H9 (cell line): ENCODE results near the gene TMEM245. TPM values are rescaled to one million over a fixed set of nuclear protein-coding genes. Genes with fewer than 3 reads are reported as not detected.

Experiments used
- DNase-seq: peaks from one replicate; pipeline ENCODE4 v3.0.0-alpha.2; 2017
- H2AFZ ChIP-seq: one replicate; pipeline ENCODE4 v1.6.1; 2013; ENCODE audit warnings: mild to moderate bottlenecking, low read length, control low read depth, moderate library complexity
- H2AK5ac ChIP-seq: 2 replicates; pipeline ENCODE4 v1.6.1; 2013; ENCODE audit warnings: low read length, control low read depth, mixed read lengths; ENCODE audit not compliant: insufficient read length
- H2BK120ac ChIP-seq: one replicate; pipeline ENCODE4 v1.6.1; 2013; ENCODE audit warnings: low read depth, mild to moderate bottlenecking, low read length, control low read depth, inconsistent platforms; ENCODE audit not compliant: poor library complexity, severe bottlenecking
- H2BK12ac ChIP-seq: 2 replicates; pipeline ENCODE4 v1.6.1; 2013; ENCODE audit warnings: low read length, control low read depth, mixed read lengths, low read depth; ENCODE audit not compliant: insufficient read length
- H2BK15ac ChIP-seq: 2 replicates; pipeline ENCODE4 v1.6.1; 2013; ENCODE audit warnings: low read depth, low read length, control low read depth
- H2BK20ac ChIP-seq: one replicate; pipeline ENCODE4 v1.6.1; 2013; ENCODE audit warnings: low read depth, mild to moderate bottlenecking, low read length, control low read depth, inconsistent platforms; ENCODE audit not compliant: poor library complexity, severe bottlenecking
- H2BK5ac ChIP-seq: 2 replicates; pipeline ENCODE4 v1.6.1; 2013; ENCODE audit warnings: low read length, control low read depth, mixed read lengths; ENCODE audit not compliant: insufficient read length
- H3K14ac ChIP-seq: 2 replicates; pipeline ENCODE4 v1.6.1; 2013; ENCODE audit warnings: low read length, control low read depth; ENCODE audit not compliant: insufficient read depth
- H3K18ac ChIP-seq: 2 replicates; pipeline ENCODE4 v1.6.1; 2013; ENCODE audit warnings: low read depth, mild to moderate bottlenecking, mixed read lengths, low read length, control low read depth; ENCODE audit not compliant: insufficient read length
- H3K23ac ChIP-seq: 2 replicates; pipeline ENCODE4 v1.6.1; 2013; ENCODE audit warnings: low read length, control low read depth, mixed read lengths, low read depth; ENCODE audit not compliant: insufficient read length
- H3K23me2 ChIP-seq: 2 replicates; pipeline ENCODE4 v1.6.1; 2013; ENCODE audit warnings: low read depth, mild to moderate bottlenecking, mixed read lengths, low read length, control low read depth; ENCODE audit not compliant: insufficient read length, poor library complexity, severe bottlenecking
- H3K27ac ChIP-seq: 2 replicates; pipeline ENCODE4 v1.5.1; 2013; ENCODE audit warnings: low read length, control low read depth, mixed read lengths, low read depth; ENCODE audit not compliant: insufficient read length
- H3K27me3 ChIP-seq: 2 replicates; pipeline ENCODE4 v1.6.1; 2013; ENCODE audit warnings: low read length, control low read depth, inconsistent platforms; ENCODE audit not compliant: insufficient read depth
- H3K4ac ChIP-seq: 2 replicates; pipeline ENCODE4 v1.6.1; 2013; ENCODE audit warnings: low read depth, mild to moderate bottlenecking, control low read depth, inconsistent platforms, low read length, moderate library complexity
- H3K4me1 ChIP-seq: 2 replicates; pipeline ENCODE4 v1.6.1; 2013; ENCODE audit warnings: low read length, control low read depth, inconsistent platforms; ENCODE audit not compliant: insufficient read depth
- H3K4me2 ChIP-seq: 2 replicates; pipeline ENCODE4 v1.6.1; 2013; ENCODE audit warnings: low read length, control low read depth, mixed read lengths; ENCODE audit not compliant: insufficient read length, insufficient read depth
- H3K56ac ChIP-seq: 2 replicates; pipeline ENCODE4 v1.6.1; 2013; ENCODE audit warnings: low read depth, mild to moderate bottlenecking, mixed read lengths, low read length, control low read depth; ENCODE audit not compliant: insufficient read length
- H3K79me1 ChIP-seq: 2 replicates; pipeline ENCODE4 v1.6.1; 2013; ENCODE audit warnings: low read depth, mild to moderate bottlenecking, moderate library complexity, low read length, control low read depth, inconsistent platforms; ENCODE audit not compliant: insufficient read depth, poor library complexity, severe bottlenecking
- H3K79me2 ChIP-seq: 2 replicates; pipeline ENCODE4 v1.6.1; 2013; ENCODE audit warnings: low read length, control low read depth, inconsistent platforms; ENCODE audit not compliant: insufficient read depth
- H3K9ac ChIP-seq: 2 replicates; pipeline ENCODE4 v1.6.1; 2013; ENCODE audit warnings: low read length, control low read depth, mixed read lengths; ENCODE audit not compliant: insufficient read length; ENCODE audit errors: extremely low read depth
- H3K9me3 ChIP-seq: one replicate; pipeline ENCODE4 v1.6.1; 2013; ENCODE audit warnings: low read depth, low read length, inconsistent platforms; ENCODE audit not compliant: control insufficient read depth
- H3T11ph ChIP-seq: one replicate; pipeline ENCODE4 v1.6.1; 2013; ENCODE audit warnings: mild to moderate bottlenecking, low read length, control low read depth, inconsistent platforms
- H4K20me1 ChIP-seq: one replicate; pipeline ENCODE4 v1.6.1; 2013; ENCODE audit not compliant: control insufficient read depth, insufficient read length, insufficient read depth
- H4K5ac ChIP-seq: 2 replicates; pipeline ENCODE4 v1.6.1; 2013; ENCODE audit warnings: low read depth, mild to moderate bottlenecking, mixed read lengths, low read length, control low read depth; ENCODE audit not compliant: insufficient read length
- H4K8ac ChIP-seq: replicated peaks from 2 replicates; pipeline ENCODE4 v1.6.1; 2013; ENCODE audit warnings: low read length, control low read depth, mixed read lengths, low read depth; ENCODE audit not compliant: insufficient read length
- H4K91ac ChIP-seq: 2 replicates; pipeline ENCODE4 v1.6.1; 2013; ENCODE audit warnings: low read depth, mild to moderate bottlenecking, moderate library complexity, mixed read lengths, low read length, control low read depth; ENCODE audit not compliant: insufficient read length
- H3K27ac Mint-ChIP-seq, 3 experiments: 2 replicates in 2 of 3; 3 replicates in 1 of 3; pipeline ENCODE4 v1.8.0; 2020 to 2021; ENCODE audit warnings: mixed read lengths in 3 of 3, mild to moderate bottlenecking in 1 of 3, moderate library complexity in 1 of 3
- H3K27me3 Mint-ChIP-seq: 2 replicates; pipeline ENCODE4 v1.8.0; 2021; ENCODE audit warnings: low read depth, mild to moderate bottlenecking, moderate library complexity, mixed read lengths
- H3K36me3 Mint-ChIP-seq, 3 experiments: 2 replicates in 2 of 3; 3 replicates in 1 of 3; pipeline ENCODE4 v1.8.0; 2020 to 2021; ENCODE audit warnings: low read depth in 3 of 3, mixed read lengths in 3 of 3; ENCODE audit not compliant: insufficient read depth in 1 of 3
- H3K4me1 Mint-ChIP-seq, 2 experiments: 2 replicates each; pipeline ENCODE4 v1.8.0; 2020; ENCODE audit warnings: mixed read lengths in 2 of 2
- H3K4me3 Mint-ChIP-seq, 2 experiments: 2 replicates in 1 of 2; 3 replicates in 1 of 2; pipeline ENCODE4 v1.8.0; 2020 to 2021; ENCODE audit warnings: mild to moderate bottlenecking in 2 of 2, mixed read lengths in 2 of 2, moderate library complexity in 1 of 2
- H3K9me3 Mint-ChIP-seq, 2 experiments: 2 replicates in 1 of 2; 3 replicates in 1 of 2; pipeline ENCODE4 v1.8.0; 2020; ENCODE audit warnings: mild to moderate bottlenecking in 2 of 2, mixed read lengths in 2 of 2, moderate library complexity in 1 of 2
- CTCF ChIP-seq: fragments of 200-600 bp; sonication (generic); conservative IDR thresholded peaks from 3 replicates; pipeline ENCODE4 v1.8.0; 2021; ENCODE audit warnings: antibody characterized with exemption, mild to moderate bottlenecking
- WGBS: extraction: QIAGEN DNeasy Blood & Tissue Kit; methylation state at CpG from one replicate; pipeline ENCODE4 v1.1.7; 2013; ENCODE audit warnings: missing lambda C conversion rate, low lambda C conversion rate, mixed read lengths; ENCODE audit not compliant: insufficient read length; ENCODE audit errors: extremely low coverage; 5-methylcytosine and 5-hydroxymethylcytosine counted together
- total RNA-seq: library from RNA; stranded (reverse); gene quantifications from 2 replicates; pipeline ENCODE4 v1.2.1, GENCODE V29; 2021

TMEM245 gene
- total RNA-seq, 1 experiment from 2014 or later = 37.9 TPM

GRCh38 chr9:109133533-109133932 is 13.8 kb upstream of the TMEM245 start:
- no peak overlapping the region for H3K4me2 ChIP-seq
- no peak overlapping the region for H3K4ac ChIP-seq
- no peak overlapping the region for H4K91ac ChIP-seq
- Mint-ChIP-seq H3K27me3 (no peaks in the 10 kb centered on the region), H3K27ac (no peak overlapping the region), H3K4me1 (no peaks in the 10 kb centered on the region), H3K36me3 (no peaks in the 10 kb centered on the region), H3K9me3 (no peaks in the 10 kb centered on the region), H3K4me3 (no peak overlapping the region)
- no peak overlapping the region for H3K9ac ChIP-seq
- no peaks in the 10 kb centered on the region for H3K27me3 ChIP-seq
- no peaks in the 10 kb centered on the region for H3K79me2 ChIP-seq
- no peak overlapping the region for H3K18ac ChIP-seq
- no peak overlapping the region for H4K5ac ChIP-seq
- no peak overlapping the region for H3K23ac ChIP-seq
- no peak overlapping the region for H4K8ac ChIP-seq
- H2BK15ac ChIP-seq = no peak overlapping the region
- H3K4me1 ChIP-seq = no peaks in the 10 kb centered on the region
- WGBS = no CpG with 5 or more reads among the region's 2 CpGs
- H2BK12ac ChIP-seq = no peak overlapping the region
- H2BK120ac ChIP-seq = no peak overlapping the region
- no peaks in the 10 kb centered on the region for H3K79me1 ChIP-seq
- H3K9me3 ChIP-seq = no peaks in the 10 kb centered on the region
- no peaks in the 10 kb centered on the region for H3K23me2 ChIP-seq
- no peak overlapping the region for H3K27ac ChIP-seq
- H3T11ph ChIP-seq = no peak overlapping the region
- no peak overlapping the region for H2BK20ac ChIP-seq
- H4K20me1 ChIP-seq = no peaks in the 10 kb centered on the region
- H2BK5ac ChIP-seq = no peak overlapping the region
- no peak overlapping the region for H3K14ac ChIP-seq
- H3K56ac ChIP-seq = no peak overlapping the region
- DNase-seq = no peak
- no peak for TF ChIP-seq CTCF
- H2AFZ ChIP-seq = no peak overlapping the region
- no peak overlapping the region for H2AK5ac ChIP-seq
